ENCODE measurements around the gene FOXP1.

The FOXP1 gene

DNA sequence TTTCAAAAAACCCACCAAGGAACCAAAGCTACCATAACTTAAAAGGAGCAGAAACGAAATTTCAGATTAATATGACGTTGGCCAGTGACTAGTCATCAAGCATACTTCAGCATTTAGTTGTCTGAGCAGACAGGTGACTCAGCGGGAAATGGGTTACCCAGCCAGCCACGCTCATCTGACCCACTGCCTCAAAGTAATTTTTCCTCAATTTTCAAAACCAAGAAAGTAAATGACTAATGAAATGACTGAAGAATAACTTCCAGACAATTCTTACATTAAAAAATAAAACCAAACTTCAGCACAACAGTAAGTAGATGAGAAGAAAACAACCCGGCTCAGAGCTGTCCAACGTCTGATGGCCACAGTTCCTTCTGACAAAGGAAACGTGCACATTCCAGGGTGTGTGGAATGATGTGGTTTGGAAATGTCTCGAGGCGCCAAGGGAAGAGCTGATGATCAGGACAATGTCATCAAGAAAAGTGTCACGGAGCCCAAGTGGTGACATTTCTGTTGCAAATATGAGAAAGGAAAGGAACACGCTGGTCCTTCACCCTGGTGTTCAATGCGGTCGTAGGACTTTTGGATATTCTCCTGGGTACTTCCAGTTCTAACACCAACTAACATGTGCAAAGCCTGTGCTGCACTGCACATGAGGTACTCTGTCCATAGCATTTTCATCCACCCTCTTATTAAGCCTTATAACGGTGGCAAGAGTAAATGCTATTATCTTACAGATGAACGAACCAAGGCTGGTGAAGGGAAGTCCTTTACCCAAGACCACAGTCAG lies 79.1 kb downstream of the FOXP1 start:
- DNase-seq (ENCODE audit: insufficient read length, low spot score) (no peak), FAIRE-seq (no peak)
- TF ChIP-seq POLR2A (IDR thresholded peaks at IDR 0.05; ENCODE audit: low read depth, low read length) (no peak), TAF1 (IDR thresholded peaks at IDR 0.05; ENCODE audit: low read depth, low read length) (no peak), POU2F2 (IDR thresholded peaks at IDR 0.05; ENCODE audit: low read depth, low read length) (no peak), PAX5 (IDR thresholded peaks at IDR 0.05; ENCODE audit: insufficient read depth, low read length, severe bottlenecking) (no peak), POLR2AphosphoS5 (IDR thresholded peaks at IDR 0.05; ENCODE audit: low read depth, low read length) (no peak), SPI1 (IDR thresholded peaks at IDR 0.05; ENCODE audit: low read depth, low read length) (no peak)

DNA sequence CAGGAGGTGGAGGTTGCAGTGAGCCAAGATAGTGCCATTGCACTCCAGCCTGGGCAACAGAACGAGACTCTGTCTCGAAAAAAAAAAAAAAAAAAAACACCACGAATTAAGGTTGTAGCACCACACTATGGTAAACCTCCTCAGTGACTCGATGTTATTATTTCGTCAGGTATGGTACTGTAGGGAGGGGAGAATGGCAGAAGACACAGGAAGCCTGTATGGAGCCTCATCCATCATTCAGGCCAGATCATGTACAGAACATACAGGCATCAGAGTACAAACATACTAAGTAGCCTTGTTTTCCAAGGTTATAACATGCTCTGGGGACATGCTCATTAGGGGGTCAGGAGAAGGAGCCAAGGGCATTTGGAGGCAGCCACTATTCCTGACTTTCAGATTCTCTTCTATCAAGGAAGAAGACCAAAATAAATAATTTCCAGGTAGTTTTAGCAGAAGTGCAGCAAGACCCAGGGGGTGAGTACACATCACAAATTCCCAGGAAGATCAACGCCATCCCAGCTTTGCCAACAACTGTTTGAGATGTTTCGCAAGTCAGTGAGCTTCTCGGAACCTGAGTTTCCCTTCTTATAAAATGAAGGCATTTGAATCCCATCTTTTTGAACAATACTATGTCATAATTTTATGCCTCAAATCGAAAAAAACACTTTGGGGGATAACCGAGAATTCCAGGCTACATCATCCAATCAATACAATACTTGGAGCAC lies 79.8 kb downstream of the FOXP1 start:
- FAIRE-seq = no peak
- no peak for TF ChIP-seq POLR2AphosphoS5 (IDR thresholded peaks at IDR 0.05; ENCODE audit: low read depth, low read length)
- TF ChIP-seq POLR2A (IDR thresholded peaks at IDR 0.05; ENCODE audit: low read depth, low read length) = no peak
- no peak for TF ChIP-seq POU2F2 (IDR thresholded peaks at IDR 0.05; ENCODE audit: low read depth, low read length)
- no peak for TF ChIP-seq SPI1 (IDR thresholded peaks at IDR 0.05; ENCODE audit: low read depth, low read length)
- no peak for TF ChIP-seq PAX5 (IDR thresholded peaks at IDR 0.05; ENCODE audit: insufficient read depth, low read length, severe bottlenecking)
- no peak for TF ChIP-seq TAF1 (IDR thresholded peaks at IDR 0.05; ENCODE audit: low read depth, low read length)
- DNase-seq (ENCODE audit: insufficient read length, low spot score) = no peak

DNA sequence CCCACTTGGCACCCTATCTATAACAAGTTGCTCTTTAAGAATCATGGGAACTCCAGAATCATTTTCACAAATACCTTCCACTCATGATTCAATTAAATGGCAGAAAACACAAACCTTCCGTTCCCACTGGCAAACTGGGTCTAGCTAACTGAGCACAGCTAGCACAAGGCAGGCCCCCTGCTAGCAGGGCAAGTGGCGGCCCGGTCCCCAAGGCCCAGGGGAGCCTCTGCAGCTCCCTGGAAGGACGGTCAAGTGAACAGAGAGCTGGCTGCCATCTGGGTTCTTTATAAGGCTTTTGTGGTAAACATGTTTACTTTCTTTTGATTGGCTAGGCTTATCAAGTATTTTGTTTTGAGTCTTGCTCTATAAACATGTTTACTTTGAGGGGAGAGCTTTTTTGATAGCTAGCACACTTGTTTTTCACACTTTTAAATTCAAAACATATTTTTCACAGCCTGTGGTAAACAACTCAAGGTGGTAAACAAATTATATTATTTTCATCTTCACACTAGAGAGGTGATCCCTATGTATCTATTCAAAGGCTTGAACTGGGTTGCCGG lies 81.4 kb downstream of the FOXP1 start:
- no peak for FAIRE-seq
- no peak for DNase-seq (ENCODE audit: insufficient read length, low spot score)
- TF ChIP-seq TAF1 (IDR thresholded peaks at IDR 0.05; ENCODE audit: low read depth, low read length) = no peak
- no peak for TF ChIP-seq POU2F2 (IDR thresholded peaks at IDR 0.05; ENCODE audit: low read depth, low read length)
- no peak for TF ChIP-seq POLR2A (IDR thresholded peaks at IDR 0.05; ENCODE audit: low read depth, low read length)
- no peak for TF ChIP-seq PAX5 (IDR thresholded peaks at IDR 0.05; ENCODE audit: insufficient read depth, low read length, severe bottlenecking)
- TF ChIP-seq SPI1 (IDR thresholded peaks at IDR 0.05; ENCODE audit: low read depth, low read length) = no peak

DNA sequence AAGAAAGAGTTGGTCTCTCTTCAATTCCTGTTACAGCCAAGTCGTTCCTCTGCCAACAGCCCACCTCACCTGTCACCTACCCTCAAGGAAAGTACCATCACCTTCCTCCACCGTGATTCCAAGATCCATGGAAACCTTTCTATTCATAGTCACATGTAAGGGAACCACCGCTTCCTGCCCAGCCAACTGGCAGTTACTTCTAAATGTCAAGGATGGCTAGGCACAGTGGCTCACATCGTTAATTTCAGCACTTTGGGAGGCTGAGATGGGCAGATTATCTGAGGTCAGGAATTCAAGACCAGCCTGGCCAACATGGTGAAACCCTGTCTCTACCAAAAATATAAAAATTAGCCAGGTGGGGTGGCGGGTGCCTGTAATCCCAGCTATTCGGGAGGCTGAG lies 82.8 kb downstream of the FOXP1 start:
- DNase-seq (ENCODE audit: insufficient read length, low spot score) (no peak), FAIRE-seq (no peak)
- TF ChIP-seq TAF1 (IDR thresholded peaks at IDR 0.05; ENCODE audit: low read depth, low read length) (no peak), POU2F2 (IDR thresholded peaks at IDR 0.05; ENCODE audit: low read depth, low read length) (no peak), POLR2A (IDR thresholded peaks at IDR 0.05; ENCODE audit: low read depth, low read length) (no peak), SPI1 (IDR thresholded peaks at IDR 0.05; ENCODE audit: low read depth, low read length) (no peak), POLR2AphosphoS5 (IDR thresholded peaks at IDR 0.05; ENCODE audit: low read depth, low read length) (no peak), PAX5 (IDR thresholded peaks at IDR 0.05; ENCODE audit: insufficient read depth, low read length, severe bottlenecking) (no peak)

DNA sequence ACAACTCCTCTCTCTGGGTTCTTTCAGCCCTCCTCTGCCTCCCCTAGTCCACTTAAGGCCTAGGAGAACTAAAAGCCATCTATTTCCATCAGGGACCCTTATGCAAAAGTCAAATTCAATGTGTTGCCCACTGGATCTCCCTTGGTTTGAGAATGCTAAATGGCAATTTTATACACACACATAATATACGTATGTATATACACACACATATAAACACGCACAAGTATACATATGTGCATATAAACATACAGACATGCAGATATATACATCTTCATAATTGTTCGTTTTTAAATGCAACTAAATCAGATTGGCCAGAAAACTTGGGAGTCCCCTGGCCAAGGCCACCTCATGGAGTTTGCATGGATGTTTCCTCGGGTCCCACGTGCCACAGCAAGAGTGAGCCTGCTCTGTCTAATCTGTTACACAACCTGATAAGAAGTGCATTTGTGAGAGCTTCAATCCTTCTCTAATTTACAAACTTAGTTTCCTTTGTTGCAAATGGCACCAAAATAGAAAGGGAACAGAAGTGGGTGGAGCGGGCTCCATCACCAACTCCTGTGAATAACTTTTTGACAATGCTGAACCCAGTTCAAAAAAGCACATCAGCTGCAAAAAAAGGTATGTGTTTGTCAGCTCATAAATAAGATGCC lies 84.2 kb downstream of the FOXP1 start:
- FAIRE-seq (no peak), DNase-seq (ENCODE audit: insufficient read length, low spot score) (no peak)
- no peak for TF ChIP-seq POLR2AphosphoS5 (IDR thresholded peaks at IDR 0.05; ENCODE audit: low read depth, low read length)
- TF ChIP-seq TAF1 (IDR thresholded peaks at IDR 0.05; ENCODE audit: low read depth, low read length) = no peak
- TF ChIP-seq POU2F2 (IDR thresholded peaks at IDR 0.05; ENCODE audit: low read depth, low read length) = no peak
- TF ChIP-seq SPI1 (IDR thresholded peaks at IDR 0.05; ENCODE audit: low read depth, low read length) = no peak
- no peak for TF ChIP-seq PAX5 (IDR thresholded peaks at IDR 0.05; ENCODE audit: insufficient read depth, low read length, severe bottlenecking)
- no peak for TF ChIP-seq POLR2A (IDR thresholded peaks at IDR 0.05; ENCODE audit: low read depth, low read length)

DNA sequence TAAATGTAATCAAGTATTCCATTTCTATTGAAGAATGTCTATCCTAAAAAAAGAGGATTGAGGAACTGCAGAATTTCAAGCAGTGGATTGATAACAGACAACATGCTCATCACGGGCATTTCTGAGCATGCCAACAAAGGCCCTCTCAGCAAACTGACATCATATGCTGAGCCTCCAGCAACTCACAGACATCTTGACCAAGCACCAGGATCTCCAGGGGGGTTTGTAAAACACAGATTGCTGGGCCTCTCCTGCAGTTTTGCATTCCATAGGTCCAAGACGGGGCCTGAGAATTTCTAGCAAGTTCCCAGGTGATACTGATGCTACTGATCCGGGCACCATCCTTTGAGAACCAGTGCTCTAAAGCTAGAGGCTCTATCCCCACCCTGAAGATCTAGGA lies 85.0 kb downstream of the FOXP1 start:
- FAIRE-seq (no peak), DNase-seq (ENCODE audit: insufficient read length, low spot score) (no peak)
- TF ChIP-seq POU2F2 (IDR thresholded peaks at IDR 0.05; ENCODE audit: low read depth, low read length) (no peak), TAF1 (IDR thresholded peaks at IDR 0.05; ENCODE audit: low read depth, low read length) (no peak), SPI1 (IDR thresholded peaks at IDR 0.05; ENCODE audit: low read depth, low read length) (no peak), PAX5 (IDR thresholded peaks at IDR 0.05; ENCODE audit: insufficient read depth, low read length, severe bottlenecking) (no peak), POLR2AphosphoS5 (IDR thresholded peaks at IDR 0.05; ENCODE audit: low read depth, low read length) (no peak), POLR2A (IDR thresholded peaks at IDR 0.05; ENCODE audit: low read depth, low read length) (no peak)

DNA sequence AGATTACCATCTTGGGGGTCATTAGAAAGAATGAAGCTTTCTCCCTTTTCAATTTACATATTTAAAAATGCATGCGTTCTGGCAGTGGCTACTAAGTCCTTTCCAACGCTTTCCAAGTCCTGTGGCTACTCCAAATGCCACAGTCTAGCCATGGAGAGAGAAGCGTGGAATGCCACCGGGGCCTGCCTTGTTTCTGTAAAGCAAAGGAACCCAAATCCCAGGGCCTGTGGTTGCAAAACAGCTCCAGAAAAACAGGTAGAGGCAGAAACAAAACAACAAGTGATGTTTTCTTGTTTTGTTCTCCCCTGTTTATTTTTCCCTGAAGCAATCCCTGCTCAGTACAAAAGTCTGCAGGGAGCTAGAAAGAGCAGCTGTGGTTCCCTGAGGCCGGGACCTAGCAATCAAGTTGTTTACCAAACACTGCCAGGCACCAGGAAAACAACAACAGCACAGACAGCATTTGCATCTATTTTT lies 85.5 kb downstream of the FOXP1 start:
- TF ChIP-seq TAF1 (IDR thresholded peaks at IDR 0.05; ENCODE audit: low read depth, low read length) (no peak), SPI1 (IDR thresholded peaks at IDR 0.05; ENCODE audit: low read depth, low read length) (no peak), POU2F2 (IDR thresholded peaks at IDR 0.05; ENCODE audit: low read depth, low read length) (no peak), PAX5 (IDR thresholded peaks at IDR 0.05; ENCODE audit: insufficient read depth, low read length, severe bottlenecking) (no peak), POLR2A (IDR thresholded peaks at IDR 0.05; ENCODE audit: low read depth, low read length) (no peak), POLR2AphosphoS5 (IDR thresholded peaks at IDR 0.05; ENCODE audit: low read depth, low read length) (no peak)
- FAIRE-seq (no peak), DNase-seq (ENCODE audit: insufficient read length, low spot score) (no peak)

DNA sequence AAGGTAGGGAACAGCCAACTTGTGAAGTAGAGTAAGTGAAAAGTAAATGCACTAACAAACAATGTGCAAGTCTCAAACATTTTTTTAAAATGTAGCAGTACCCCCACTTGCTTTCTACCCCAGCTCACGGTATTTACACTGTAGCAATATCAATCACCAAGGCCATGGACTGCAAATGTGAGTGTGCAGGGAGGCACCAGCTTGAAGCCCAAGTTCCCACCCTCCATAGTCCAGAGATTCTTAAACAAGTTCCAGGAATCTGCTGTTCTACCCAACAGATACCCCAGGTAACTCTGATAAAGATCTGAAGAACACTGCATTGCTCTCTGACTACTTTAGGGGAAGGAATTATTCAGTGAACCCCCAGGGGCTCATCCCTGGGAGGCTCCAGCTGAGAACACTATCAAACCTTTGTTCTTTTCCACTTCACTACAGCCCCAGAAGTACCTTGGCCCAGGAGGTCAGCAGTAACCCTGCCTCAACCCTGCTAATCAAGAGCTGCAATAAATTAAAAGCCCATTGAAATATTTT lies 86.1 kb downstream of the FOXP1 start:
- DNase-seq (ENCODE audit: insufficient read length, low spot score) (no peak), FAIRE-seq (no peak)
- TF ChIP-seq SPI1 (IDR thresholded peaks at IDR 0.05; ENCODE audit: low read depth, low read length) = no peak
- no peak for TF ChIP-seq PAX5 (IDR thresholded peaks at IDR 0.05; ENCODE audit: insufficient read depth, low read length, severe bottlenecking)
- no peak for TF ChIP-seq POLR2AphosphoS5 (IDR thresholded peaks at IDR 0.05; ENCODE audit: low read depth, low read length)
- TF ChIP-seq POU2F2 (IDR thresholded peaks at IDR 0.05; ENCODE audit: low read depth, low read length) = no peak
- no peak for TF ChIP-seq TAF1 (IDR thresholded peaks at IDR 0.05; ENCODE audit: low read depth, low read length)
- TF ChIP-seq POLR2A (IDR thresholded peaks at IDR 0.05; ENCODE audit: low read depth, low read length) = no peak
